ENCODE data around the gene DENND1B.

DNA sequence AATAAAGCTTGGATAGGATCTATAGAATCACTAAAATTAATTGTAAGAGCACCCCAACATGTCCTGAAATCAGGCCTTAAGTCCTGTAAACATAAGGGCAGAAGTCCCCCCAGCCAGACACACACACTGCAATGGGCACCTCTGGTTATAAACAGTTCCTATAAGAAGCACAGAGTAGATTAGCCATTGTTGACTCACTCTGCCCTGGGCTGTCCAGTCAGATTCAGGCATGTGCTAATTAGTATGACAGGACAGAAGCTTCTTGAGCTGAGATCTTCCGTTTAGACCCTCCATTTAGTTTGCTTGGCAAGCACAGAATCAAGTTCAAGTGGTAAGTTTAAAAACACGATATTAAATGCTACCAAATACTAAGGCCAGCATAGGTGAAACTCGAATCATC lies 11.8 kb upstream of the DENND1B start:
- TF ChIP-seq HNRNPK (IDR thresholded peaks at IDR 0.05; ENCODE audit: low read depth, low read length, poor library complexity, severe bottlenecking) (no peak), ZNF792 (CRISPR knock-in tag; IDR thresholded peaks at IDR 0.05) (no peak), NCOA5 (CRISPR knock-in tag; IDR thresholded peaks at IDR 0.05) (no peak), KDM1A (CRISPR knock-in tag; IDR thresholded peaks at IDR 0.05) (no peak), POLR2A (IDR thresholded peaks at IDR 0.05; ENCODE audit: insufficient read depth in 1 of 2, low read depth in 2 of 2, low read length in 2 of 2) (no peak), SMAD1 (CRISPR knock-in tag; IDR thresholded peaks at IDR 0.05; ENCODE audit: borderline replicate concordance, low read depth) (no peak)
- TF ChIP-seq, protein P1, sequence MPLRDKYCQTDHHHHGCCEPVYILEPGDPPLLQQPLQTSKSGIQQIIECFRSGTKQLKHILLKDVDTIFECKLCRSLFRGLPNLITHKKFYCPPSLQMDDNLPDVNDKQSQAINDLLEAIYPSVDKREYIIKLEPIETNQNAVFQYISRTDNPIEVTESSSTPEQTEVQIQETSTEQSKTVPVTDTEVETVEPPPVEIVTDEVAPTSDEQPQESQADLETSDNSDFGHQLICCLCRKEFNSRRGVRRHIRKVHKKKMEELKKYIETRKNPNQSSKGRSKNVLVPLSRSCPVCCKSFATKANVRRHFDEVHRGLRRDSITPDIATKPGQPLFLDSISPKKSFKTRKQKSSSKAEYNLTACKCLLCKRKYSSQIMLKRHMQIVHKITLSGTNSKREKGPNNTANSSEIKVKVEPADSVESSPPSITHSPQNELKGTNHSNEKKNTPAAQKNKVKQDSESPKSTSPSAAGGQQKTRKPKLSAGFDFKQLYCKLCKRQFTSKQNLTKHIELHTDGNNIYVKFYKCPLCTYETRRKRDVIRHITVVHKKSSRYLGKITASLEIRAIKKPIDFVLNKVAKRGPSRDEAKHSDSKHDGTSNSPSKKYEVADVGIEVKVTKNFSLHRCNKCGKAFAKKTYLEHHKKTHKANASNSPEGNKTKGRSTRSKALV (CRISPR knock-in tag; IDR thresholded peaks at IDR 0.05) = no peak
- TF ChIP-seq, protein P2, sequence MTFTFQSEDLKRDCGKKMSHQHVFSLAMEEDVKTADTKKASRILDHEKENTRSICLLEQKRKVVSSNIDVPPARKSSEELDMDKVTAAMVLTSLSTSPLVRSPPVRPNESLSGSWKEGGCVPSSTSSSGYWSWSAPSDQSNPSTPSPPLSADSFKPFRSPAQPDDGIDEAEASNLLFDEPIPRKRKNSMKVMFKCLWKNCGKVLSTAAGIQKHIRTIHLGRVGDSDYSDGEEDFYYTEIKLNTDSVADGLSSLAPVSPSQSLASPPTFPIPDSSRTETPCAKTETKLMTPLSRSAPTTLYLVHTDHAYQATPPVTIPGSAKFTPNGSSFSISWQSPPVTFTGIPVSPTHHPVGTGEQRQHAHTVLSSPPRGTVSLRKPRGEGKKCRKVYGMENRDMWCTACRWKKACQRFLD (CRISPR knock-in tag; IDR thresholded peaks at IDR 0.05; ENCODE audit: borderline replicate concordance) = no peak
- TF ChIP-seq, protein P3, sequence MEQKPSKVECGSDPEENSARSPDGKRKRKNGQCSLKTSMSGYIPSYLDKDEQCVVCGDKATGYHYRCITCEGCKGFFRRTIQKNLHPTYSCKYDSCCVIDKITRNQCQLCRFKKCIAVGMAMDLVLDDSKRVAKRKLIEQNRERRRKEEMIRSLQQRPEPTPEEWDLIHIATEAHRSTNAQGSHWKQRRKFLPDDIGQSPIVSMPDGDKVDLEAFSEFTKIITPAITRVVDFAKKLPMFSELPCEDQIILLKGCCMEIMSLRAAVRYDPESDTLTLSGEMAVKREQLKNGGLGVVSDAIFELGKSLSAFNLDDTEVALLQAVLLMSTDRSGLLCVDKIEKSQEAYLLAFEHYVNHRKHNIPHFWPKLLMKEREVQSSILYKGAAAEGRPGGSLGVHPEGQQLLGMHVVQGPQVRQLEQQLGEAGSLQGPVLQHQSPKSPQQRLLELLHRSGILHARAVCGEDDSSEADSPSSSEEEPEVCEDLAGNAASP (CRISPR knock-in tag; IDR thresholded peaks at IDR 0.05; ENCODE audit: borderline replicate concordance) = no peak
- TF ChIP-seq, protein P4, sequence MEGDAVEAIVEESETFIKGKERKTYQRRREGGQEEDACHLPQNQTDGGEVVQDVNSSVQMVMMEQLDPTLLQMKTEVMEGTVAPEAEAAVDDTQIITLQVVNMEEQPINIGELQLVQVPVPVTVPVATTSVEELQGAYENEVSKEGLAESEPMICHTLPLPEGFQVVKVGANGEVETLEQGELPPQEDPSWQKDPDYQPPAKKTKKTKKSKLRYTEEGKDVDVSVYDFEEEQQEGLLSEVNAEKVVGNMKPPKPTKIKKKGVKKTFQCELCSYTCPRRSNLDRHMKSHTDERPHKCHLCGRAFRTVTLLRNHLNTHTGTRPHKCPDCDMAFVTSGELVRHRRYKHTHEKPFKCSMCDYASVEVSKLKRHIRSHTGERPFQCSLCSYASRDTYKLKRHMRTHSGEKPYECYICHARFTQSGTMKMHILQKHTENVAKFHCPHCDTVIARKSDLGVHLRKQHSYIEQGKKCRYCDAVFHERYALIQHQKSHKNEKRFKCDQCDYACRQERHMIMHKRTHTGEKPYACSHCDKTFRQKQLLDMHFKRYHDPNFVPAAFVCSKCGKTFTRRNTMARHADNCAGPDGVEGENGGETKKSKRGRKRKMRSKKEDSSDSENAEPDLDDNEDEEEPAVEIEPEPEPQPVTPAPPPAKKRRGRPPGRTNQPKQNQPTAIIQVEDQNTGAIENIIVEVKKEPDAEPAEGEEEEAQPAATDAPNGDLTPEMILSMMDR (CRISPR knock-in tag; IDR thresholded peaks at IDR 0.05) = no peak
- TF ChIP-seq, protein P5, sequence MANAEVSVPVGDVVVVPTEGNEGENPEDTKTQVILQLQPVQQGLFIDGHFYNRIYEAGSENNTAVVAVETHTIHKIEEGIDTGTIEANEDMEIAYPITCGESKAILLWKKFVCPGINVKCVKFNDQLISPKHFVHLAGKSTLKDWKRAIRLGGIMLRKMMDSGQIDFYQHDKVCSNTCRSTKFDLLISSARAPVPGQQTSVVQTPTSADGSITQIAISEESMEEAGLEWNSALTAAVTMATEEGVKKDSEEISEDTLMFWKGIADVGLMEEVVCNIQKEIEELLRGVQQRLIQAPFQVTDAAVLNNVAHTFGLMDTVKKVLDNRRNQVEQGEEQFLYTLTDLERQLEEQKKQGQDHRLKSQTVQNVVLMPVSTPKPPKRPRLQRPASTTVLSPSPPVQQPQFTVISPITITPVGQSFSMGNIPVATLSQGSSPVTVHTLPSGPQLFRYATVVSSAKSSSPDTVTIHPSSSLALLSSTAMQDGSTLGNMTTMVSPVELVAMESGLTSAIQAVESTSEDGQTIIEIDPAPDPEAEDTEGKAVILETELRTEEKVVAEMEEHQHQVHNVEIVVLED (CRISPR knock-in tag; IDR thresholded peaks at IDR 0.05; ENCODE audit: borderline replicate concordance) = no peak
- TF ChIP-seq, protein P6, sequence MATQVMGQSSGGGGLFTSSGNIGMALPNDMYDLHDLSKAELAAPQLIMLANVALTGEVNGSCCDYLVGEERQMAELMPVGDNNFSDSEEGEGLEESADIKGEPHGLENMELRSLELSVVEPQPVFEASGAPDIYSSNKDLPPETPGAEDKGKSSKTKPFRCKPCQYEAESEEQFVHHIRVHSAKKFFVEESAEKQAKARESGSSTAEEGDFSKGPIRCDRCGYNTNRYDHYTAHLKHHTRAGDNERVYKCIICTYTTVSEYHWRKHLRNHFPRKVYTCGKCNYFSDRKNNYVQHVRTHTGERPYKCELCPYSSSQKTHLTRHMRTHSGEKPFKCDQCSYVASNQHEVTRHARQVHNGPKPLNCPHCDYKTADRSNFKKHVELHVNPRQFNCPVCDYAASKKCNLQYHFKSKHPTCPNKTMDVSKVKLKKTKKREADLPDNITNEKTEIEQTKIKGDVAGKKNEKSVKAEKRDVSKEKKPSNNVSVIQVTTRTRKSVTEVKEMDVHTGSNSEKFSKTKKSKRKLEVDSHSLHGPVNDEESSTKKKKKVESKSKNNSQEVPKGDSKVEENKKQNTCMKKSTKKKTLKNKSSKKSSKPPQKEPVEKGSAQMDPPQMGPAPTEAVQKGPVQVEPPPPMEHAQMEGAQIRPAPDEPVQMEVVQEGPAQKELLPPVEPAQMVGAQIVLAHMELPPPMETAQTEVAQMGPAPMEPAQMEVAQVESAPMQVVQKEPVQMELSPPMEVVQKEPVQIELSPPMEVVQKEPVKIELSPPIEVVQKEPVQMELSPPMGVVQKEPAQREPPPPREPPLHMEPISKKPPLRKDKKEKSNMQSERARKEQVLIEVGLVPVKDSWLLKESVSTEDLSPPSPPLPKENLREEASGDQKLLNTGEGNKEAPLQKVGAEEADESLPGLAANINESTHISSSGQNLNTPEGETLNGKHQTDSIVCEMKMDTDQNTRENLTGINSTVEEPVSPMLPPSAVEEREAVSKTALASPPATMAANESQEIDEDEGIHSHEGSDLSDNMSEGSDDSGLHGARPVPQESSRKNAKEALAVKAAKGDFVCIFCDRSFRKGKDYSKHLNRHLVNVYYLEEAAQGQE (IDR thresholded peaks at IDR 0.05; ENCODE audit: borderline replicate concordance in 1 of 2, low read depth in 1 of 2, low read length in 2 of 2) = no peak
- TF ChIP-seq, protein P7, sequence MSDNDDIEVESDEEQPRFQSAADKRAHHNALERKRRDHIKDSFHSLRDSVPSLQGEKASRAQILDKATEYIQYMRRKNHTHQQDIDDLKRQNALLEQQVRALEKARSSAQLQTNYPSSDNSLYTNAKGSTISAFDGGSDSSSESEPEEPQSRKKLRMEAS (IDR thresholded peaks at IDR 0.05) = no peak
